ENCODE data around the gene CHST2.
"Not testable (repeated sequence)": the region's sequence is repeated elsewhere in the genome, so short reads cannot be mapped to it uniquely, and the experiment has no call there.

CHST2 gene

DNA sequence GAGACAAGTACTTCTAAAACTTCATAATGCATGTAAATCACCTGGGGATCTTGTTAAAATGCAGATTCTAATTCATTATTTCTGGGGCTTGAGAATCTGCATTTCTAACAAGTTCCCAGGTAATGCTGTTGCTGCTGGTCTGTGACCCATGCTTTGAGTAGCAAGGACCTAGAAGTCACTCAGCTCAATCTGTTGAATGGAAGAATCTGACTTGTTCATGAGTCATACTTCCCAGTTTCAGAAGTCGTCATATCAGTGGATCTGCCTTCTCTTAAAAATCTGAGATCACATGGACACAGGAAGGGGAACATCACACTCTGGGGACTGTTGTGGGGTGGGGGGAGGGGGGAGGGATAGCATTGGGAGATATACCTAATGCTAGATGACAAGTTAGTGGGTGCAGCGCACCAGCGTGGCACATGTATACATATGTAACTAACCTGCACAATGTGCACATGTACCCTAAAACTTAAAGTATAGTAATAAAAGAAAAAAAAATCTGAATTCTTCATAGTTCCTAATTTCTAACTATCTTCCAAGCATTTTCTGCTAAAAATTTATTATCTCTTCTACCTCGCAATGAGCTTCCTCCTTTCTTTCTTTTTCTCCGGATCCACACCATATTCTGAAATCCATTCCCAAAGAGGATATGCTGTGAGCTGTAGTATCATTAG lies 46.2 kb downstream of the CHST2 start:
- peaks cover 43% of the 10 kb centered on the region for H3K4me1 Mint-ChIP-seq
- H3K36me3 Mint-ChIP-seq, H3K27me3 Mint-ChIP-seq, H3K9me3 Mint-ChIP-seq, H3K4me3 Mint-ChIP-seq: not testable (repeated sequence)
- H3K27ac Mint-ChIP-seq, result peak overlapping the region; percentile 76
- ATAC-seq, result peak; percentile 88

DNA sequence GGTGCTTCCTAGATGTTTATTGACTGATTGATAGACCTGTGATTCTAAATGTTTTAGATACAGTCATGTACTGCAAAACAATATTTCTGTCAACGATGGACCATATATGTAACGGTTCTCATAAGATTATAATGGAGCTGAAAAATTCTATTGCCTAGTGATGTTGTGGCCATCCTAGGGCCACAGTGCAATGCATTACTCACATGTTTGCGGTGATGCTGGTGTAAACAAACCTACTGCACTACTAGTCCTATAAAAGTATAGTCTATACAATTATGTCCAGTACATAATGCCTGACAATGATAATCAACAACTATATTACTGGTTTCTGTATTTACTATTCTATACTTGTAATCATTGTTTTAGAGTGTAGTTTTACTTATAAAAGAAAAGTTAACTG lies 46.8 kb downstream of the CHST2 start:
- H3K27me3 Mint-ChIP-seq, result no peaks in the 10 kb centered on the region
- H3K4me1 Mint-ChIP-seq, result peaks cover 49% of the 10 kb centered on the region
- H3K4me3 Mint-ChIP-seq, result no peak overlapping the region
- no peak for ATAC-seq
- H3K36me3 Mint-ChIP-seq, result no peaks in the 10 kb centered on the region
- no peaks in the 10 kb centered on the region for H3K9me3 Mint-ChIP-seq
- H3K27ac Mint-ChIP-seq, result no peak overlapping the region

DNA sequence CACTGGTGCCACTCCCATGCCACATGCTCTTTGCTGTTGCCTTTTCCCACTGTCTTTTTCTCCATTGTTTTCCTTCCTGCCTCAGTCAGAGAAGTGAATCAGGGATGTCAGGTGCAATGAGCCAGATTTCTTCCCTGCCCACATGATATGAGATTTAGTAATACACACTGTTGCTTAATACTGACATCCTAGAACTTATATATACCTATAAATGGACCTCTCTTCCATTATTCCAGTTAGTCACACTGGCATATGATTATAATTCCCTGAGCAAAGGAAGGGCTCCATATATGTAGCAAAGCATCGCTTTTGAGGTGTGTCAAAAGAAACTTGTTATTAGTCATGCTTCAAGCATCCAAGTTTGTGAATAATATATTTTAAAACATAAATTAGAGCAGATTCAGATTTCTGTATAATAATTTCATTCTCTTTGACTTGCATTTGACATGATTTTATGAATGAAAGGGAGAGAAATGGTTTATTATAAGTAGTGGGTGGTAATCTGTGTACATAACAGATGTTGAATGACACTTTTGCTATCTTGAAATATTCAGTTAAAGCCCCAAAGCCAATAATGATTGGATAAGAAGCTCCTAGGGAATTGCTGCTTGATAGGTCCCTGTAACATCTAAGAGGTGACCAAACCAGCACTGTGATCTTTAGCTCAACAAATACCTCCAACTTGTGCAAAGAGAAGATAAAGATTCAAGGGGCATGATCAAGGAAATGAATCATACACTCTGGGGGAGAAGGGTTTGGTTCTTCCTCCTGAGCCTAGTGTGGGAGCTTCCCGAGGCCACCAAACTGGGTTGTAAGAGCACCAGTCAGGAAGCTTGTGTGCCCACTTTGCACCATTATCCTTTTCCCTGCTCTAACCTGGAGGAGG lies 48.6 kb downstream of the CHST2 start:
- no peak for ATAC-seq
- Mint-ChIP-seq H3K36me3 (peaks cover 3% of the 10 kb centered on the region), H3K9me3 (peaks cover 1% of the 10 kb centered on the region), H3K27me3 (no peaks in the 10 kb centered on the region), H3K27ac (no peak overlapping the region), H3K4me1 (peaks cover 55% of the 10 kb centered on the region), H3K4me3 (no peak overlapping the region)

DNA sequence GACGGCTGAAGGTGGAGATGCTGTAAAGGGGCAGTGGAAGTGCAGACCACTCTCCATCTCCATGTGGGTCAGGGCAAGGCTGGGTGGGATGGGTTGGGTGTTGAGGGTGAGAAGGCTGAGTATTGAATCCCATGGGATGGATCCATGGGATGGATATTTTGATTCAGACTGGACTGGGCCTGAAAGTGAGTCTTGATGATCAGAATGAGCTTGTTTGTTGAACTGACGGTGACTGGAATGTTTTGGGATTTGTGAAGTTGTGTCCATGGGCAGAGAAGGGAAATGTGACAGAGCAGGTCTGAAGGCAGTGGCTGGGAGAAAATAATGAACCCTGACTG lies 49.3 kb downstream of the CHST2 start:
- Mint-ChIP-seq H3K4me1 (peaks cover 52% of the 10 kb centered on the region), H3K4me3 (no peak overlapping the region), H3K27ac (no peak overlapping the region)

DNA sequence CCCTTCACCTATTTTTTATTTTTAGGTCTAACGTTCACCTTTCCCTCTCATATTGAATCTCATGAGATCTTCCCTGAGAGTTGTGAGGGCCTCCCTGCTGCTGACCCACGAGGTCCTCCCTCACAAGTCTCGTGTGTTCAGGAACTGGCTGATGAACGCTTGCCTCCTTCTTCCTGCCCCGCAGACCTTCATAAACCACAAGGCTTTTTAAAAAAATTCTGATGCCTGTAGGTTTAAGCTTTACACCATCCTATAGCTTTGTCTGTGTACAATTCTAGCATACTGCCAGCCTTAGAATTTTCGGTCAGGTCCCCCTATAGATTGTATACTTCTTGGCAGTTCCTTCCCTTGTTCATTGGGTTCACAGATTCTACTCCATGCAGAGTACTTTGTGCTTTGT lies 50.5 kb downstream of the CHST2 start:
- peaks cover 50% of the 10 kb centered on the region for H3K4me1 Mint-ChIP-seq
- H3K36me3 Mint-ChIP-seq, result peaks cover 11% of the 10 kb centered on the region
- peak overlapping the region; percentile 89 for H3K27ac Mint-ChIP-seq
- ATAC-seq, result no peak
- no peaks in the 10 kb centered on the region for H3K27me3 Mint-ChIP-seq
- no peak overlapping the region for H3K4me3 Mint-ChIP-seq
- peaks cover 8% of the 10 kb centered on the region for H3K9me3 Mint-ChIP-seq

More for the DNA sequence above, 49.3 kb downstream of the CHST2 start:
- Mint-ChIP-seq H3K36me3 (peaks cover 8% of the 10 kb centered on the region), H3K9me3 (peaks cover 5% of the 10 kb centered on the region), H3K27me3 (no peaks in the 10 kb centered on the region)
- ATAC-seq, result no peak

DNA sequence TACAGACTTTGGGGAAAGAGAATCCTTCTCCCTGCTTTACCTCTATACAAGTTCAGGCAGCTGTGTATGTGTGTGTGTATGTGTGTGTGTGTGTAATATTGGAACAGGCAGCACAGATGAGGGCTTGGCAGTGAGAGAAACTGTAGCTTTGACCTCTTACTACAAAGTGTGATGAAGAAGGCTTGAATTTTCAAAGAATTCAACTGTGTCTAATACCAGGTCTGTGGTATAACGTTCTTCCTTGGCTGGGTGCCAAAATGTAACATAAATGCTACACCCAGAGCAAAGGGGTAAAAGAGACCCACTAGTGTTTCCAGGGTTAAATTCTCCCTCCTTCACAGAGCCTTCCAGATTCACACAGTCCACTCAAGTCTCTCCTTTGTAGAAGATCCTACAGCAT lies 51.1 kb downstream of the CHST2 start:
- peak overlapping the region; percentile 89 for H3K27ac Mint-ChIP-seq
- H3K27me3 Mint-ChIP-seq, result no peaks in the 10 kb centered on the region
- ATAC-seq, result peak; percentile 24
- peaks cover 45% of the 10 kb centered on the region for H3K4me1 Mint-ChIP-seq
- H3K36me3 Mint-ChIP-seq, result peaks cover 11% of the 10 kb centered on the region
- peaks cover 8% of the 10 kb centered on the region for H3K9me3 Mint-ChIP-seq
- H3K4me3 Mint-ChIP-seq, result peak overlapping the region; percentile 46

DNA sequence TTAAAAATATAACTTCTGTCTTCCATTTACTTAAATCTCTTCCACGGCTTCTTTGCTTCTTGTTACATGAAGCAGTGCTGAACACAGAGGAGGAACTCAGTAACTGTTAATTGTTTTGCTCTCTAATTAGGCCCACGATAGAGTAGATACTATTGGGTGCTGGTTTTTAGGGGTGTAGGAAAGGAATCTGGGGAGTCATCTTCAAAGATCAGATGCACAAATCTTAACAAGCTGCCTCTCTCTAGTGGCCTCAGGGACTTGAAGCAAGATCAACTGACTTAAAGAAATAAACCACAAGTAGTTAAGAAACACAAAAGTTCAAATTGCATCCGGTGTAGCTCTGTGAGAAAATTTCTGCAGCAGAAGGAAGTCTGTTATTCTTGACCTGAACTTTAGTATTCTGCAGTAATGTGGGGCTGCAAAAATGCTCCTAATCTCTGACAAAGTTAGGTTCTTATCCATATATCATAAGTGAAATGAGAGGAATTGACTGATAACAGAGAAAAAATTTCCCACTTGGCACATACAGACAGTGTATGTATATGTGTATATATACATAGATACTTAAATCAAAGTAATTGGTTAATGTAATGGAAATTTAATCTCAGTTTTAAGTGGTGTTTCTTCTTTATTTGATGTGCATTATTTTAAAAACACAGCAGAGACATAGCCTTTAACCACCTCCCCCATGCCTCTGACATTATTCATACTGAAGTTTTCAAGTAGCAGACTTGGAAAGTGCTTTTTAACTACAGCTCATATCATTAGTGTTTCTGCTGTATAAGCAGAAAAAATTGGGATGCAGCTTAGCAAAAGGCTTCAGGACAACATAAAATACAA lies 51.8 kb downstream of the CHST2 start:
- peak overlapping the region; percentile 89 for H3K27ac Mint-ChIP-seq
- H3K27me3 Mint-ChIP-seq, result no peaks in the 10 kb centered on the region
- peak; percentile 69 for ATAC-seq
- H3K9me3 Mint-ChIP-seq, result peaks cover 8% of the 10 kb centered on the region
- H3K4me3 Mint-ChIP-seq, result peak overlapping the region; percentile 46
- peaks cover 11% of the 10 kb centered on the region for H3K36me3 Mint-ChIP-seq
- peaks cover 45% of the 10 kb centered on the region for H3K4me1 Mint-ChIP-seq

DNA sequence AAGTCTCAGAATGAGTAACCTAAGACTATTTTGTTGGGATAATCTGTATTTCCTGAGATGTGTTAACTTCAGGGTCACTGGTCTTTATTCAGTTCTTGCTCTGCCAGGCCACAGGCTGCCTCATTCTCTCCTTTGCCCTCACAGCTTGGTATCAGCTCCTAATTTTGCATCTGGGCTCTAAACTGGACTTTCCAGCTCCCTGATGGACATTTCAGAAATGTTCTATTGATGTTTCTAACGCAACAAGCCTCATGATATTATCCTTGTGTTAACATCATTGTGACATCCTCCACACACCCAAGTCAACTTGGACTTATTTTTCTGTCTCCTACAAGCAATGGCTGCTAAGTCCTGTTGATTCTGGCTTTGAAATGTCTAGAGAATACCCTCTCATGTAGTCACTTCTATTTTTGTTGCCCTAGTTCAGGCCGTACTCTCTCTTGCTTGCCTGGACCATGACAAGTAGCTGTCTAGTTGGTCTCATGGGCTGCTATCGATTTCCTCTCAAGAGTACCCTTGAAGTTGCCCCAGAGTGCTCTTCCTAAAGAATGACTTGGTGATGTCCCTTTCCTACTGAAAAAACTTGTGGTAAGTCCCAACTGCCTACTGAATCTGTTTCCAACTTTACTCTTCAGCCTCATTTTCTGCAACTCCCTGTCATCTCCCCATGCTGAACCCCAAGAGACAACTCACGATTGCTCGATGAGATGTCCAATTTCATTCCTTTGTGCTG lies 52.7 kb downstream of the CHST2 start:
- Mint-ChIP-seq H3K4me3 (no peak overlapping the region), H3K27me3 (no peaks in the 10 kb centered on the region), H3K36me3 (peaks cover 11% of the 10 kb centered on the region), H3K27ac (peak overlapping the region; percentile 13), H3K9me3 (peaks cover 8% of the 10 kb centered on the region), H3K4me1 (peaks cover 45% of the 10 kb centered on the region)
- ATAC-seq, result no peak

DNA sequence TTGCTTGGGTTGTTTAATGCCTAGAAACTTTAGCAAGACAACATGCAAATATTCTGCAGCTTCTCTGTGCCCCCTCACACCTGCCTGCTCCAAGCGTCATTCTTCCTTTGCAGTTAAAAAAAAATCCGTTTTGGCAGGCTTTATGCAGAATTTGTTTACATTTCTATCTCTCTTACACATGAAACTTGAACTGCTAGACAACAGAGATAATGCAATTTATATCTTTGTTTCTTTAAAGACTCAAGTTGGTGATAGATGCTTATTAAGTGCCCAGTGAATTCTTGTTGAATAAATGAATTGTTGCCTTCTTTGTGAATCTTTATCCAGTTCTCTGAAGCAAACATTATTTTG lies 53.2 kb downstream of the CHST2 start:
- Mint-ChIP-seq H3K4me1 (peaks cover 45% of the 10 kb centered on the region), H3K9me3 (peaks cover 8% of the 10 kb centered on the region), H3K36me3 (peaks cover 11% of the 10 kb centered on the region), H3K27me3 (no peaks in the 10 kb centered on the region), H3K27ac (peak overlapping the region; percentile 13), H3K4me3 (no peak overlapping the region)
- no peak for ATAC-seq

DNA sequence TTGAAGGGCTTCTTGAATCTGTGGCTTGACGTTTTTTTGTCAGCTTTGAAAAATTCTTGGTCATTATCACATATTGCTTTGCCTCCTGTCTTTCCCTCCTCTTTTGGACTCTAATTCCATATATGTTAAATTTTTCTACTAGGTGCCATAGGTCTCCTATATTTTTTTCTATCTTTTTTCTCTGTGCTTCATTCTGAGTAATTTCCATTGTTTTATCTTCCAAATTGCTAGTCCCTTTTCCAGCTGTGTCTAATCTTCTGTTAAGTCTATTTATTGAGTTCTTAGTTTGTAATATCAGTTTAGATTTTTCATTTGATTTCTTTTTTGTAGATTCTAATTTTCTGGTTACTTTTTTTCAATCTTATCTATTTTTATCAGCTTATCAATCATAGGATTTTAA lies 53.7 kb downstream of the CHST2 start:
- ATAC-seq, result no peak
- Mint-ChIP-seq H3K4me3 (no peak overlapping the region), H3K4me1 (peaks cover 45% of the 10 kb centered on the region), H3K9me3 (peaks cover 8% of the 10 kb centered on the region), H3K27me3 (no peaks in the 10 kb centered on the region), H3K27ac (peak overlapping the region; percentile 13), H3K36me3 (peaks cover 11% of the 10 kb centered on the region)

All from stimulated activated memory B cell treated with anti-CD40 and anti-IgM and Interleukin-4, amounts not matched to agents 10 μg/mL and 1 μg/mL and 100 μg/mL, for 72 hours (primary cell).